HG03108 (cell line): ENCODE measurements around the gene ZBTB16.

Source experiments
- ATAC-seq: cut with Tn5 transposase; IDR thresholded peaks from one replicate; pipeline ENCODE4 v1.9.1; 2021; ENCODE audit warnings: moderate library complexity; ENCODE audit not compliant: unreplicated experiment

ZBTB16 gene

DNA sequence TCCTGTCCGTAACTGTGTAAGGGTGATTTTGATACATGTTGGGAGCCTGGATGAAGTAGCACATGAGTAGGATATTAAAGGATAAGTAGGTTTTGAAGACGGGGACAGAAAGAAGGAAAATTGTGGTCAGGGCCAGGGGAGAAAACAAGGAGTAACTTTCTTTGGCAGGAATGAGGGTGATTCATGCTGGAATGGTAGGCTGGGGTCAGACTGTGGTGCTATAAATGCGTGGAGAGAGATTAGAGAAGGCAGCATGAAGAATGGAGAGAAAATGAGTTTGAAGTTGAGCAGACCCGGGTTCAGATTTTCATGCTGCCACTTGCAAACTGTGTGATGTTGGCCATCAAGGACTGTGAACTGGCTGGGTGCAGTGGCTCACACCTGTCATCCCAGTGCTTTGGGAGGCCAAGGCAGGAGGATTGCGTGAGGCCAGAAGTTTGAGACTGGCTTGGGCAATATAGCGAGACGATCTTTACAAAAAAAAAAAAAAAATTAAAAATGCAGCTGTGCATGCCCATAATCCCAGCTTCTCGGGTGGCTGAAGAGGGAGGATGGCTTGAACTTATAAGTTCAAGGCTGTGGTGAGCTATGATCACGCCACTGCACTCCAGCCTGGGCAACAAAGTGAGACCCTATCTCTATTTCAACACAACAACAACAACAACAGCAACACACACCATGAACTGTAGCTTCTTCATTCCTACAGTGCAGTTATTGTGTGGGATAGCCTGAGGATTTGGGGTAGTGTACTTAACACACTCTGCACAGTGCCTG lies 22.3 kb downstream of the ZBTB16 start:
- ATAC-seq, result no peak

- ATAC-seq, result no peak
Measured at GRCh38 chr11:114082415-114082748, 22.9 kb downstream of the ZBTB16 start.

DNA sequence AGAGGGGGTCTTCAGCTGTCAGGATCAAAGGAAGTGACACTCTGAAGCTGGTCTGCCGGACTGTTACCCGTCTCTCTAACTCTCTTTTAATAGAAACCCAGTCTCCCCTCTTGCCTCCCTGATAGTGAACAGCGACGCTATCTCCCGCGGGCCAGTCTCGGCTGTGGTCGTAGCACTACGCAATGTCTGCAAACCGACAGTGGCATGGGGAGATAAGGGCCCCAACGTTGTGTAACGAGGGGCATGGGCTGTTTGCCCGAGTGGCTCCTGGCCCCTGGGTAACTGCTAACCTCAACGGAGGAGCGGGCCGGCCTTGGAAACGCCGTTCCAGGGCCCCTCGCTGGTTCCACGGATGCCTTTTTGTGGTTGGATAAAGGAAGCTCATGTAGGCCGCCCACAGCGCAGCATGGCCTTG lies 23.3 kb downstream of the ZBTB16 start:
- ATAC-seq, result no peak

DNA sequence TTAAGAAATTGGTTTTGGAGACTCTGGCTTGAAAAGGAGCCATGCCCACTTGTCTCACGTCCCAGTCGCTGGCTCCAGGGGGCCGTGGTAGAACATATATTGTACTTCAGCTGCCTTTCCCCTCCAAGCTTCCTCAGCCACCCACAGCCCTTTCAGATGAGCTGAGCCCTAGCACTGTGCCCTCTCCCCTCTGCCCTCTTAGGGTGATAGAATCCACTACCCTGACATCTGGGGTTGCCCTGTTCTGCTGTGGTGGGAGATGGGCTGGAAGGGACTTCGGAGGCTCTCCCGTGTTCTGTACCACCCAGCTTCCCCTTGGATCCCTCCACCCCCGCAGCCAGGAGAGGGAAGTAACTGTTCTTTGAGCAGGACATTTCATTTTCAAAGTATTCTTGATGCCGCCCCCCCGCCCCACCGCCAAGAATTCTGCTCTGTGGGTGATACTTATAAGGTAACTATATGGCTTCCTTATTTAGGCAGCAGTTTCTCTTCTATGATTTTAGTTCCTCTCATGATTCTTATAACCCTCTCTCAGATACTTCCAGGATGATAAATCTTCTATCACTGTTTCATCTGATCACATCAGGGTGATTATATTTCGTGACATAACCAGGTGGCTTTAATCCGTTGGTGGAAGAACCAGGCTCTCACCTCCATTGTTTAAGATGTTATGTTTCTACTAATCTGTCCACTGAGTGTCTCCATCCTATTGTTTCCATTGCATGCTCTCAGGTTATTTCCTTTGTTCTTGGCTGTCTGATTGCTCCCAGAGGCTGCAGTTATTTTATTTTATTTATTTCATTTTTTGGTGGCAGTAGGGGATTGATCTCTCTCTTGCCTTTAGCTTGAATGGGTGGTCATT lies 24.1 kb downstream of the ZBTB16 start:
- no peak for ATAC-seq

DNA sequence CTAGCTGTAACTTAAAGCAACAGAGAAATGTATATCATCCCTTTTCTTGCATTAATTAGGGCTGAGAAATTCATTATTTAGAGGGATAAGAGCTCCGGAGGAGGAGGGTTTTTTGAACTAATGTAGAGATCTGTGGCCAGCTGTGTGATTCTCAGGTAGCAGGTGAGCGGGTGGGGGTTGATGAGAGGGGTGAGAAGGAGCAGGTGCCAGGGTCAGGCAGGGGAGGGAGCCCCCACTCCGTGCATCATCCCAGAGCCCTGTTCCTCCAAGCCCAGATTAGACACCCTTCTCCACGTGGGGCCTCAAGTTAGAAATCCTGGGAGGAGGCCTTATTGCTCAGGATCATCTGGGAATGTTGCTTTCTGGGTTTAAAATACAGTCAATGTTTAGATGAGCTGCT lies 24.9 kb downstream of the ZBTB16 start:
- ATAC-seq, result no peak

DNA sequence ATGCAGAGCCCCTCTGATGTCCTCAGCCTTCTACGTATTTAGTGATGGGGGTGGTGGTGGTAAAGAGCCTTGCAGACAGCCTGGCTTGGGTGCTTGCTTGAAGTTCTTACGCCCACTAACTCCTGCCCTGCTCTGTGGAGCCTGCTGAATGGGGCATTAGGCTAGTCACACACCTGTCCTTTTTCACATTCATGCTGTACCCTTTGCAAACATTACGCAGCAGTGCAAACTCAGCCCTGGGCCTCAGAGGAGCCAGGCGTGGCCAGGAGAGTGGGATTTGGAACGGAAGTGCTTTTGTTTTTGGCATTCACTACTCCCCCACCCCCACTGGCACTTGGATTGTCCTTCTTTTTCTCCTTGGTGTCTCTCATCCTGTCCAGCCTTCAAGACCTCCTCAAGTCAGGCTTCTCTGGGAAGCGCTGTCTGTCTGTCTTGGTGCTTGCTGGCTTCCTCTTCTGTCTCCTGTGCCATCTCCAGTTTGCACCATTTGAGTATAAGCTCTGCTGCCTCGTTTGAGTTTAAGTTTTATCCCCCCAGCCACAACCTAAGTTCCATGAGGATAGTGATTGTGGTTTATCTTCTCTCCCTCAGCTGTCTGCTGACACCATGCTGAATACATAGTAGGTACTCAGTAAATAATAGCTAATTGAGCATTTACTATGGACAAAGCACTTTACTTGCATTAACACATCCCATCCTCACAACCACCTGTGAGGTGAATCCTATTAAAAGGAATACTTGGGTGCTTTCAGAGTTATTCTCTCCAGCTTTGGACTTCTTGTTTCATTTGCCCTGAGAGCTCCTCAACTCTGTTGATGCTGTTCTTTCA lies 26.7 kb downstream of the ZBTB16 start:
- ATAC-seq, result no peak

GRCh38 chr11:114087025-114087424 lies 27.5 kb downstream of the ZBTB16 start:
- ATAC-seq, result no peak

GRCh38 chr11:114088216-114088615 lies 28.7 kb downstream of the ZBTB16 start:
- ATAC-seq, result no peak

- ATAC-seq, result no peak
Measured at GRCh38 chr11:114088836-114089235, 29.3 kb downstream of the ZBTB16 start.

- ATAC-seq, result no peak
Measured at GRCh38 chr11:114089748-114090147, 30.2 kb downstream of the ZBTB16 start.

DNA sequence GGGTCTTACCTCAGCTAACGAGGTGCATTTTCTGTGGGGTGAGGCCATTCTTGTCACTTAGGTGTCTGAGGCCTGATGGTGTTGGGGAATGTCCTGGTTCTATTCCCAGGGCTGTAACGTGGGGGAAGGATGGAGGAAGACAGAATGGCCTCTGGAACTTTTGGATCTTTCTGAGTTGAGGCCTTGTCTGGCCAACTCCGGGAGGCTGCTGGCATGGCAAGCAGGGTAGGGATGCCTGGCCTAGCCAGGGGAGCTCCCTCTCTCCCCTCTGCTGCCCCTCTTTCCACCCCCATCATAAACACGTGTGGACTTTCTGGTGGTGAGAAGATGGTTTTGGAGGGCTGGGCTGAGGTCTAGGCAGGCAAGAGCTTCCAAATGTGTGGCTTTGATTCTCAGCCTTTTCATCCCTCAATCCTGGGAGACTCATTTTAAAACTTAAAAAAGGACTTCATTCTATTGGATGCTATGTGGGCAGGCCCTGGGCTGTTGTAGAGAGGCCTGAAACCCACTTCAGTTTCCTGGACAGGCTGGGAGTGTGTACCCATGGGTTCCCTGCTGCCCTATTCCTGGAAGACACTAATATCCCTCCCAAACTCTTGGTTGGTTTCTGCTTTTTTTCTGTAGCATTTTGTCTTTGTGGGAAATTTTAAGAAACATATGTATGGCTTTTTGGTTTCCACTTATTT lies 30.9 kb downstream of the ZBTB16 start:
- no peak for ATAC-seq

GRCh38 chr11:114090976-114091375 lies 31.5 kb downstream of the ZBTB16 start:
- ATAC-seq, result no peak

- no peak for ATAC-seq
Measured at GRCh38 chr11:114091516-114092397, 32.2 kb downstream of the ZBTB16 start.

GRCh38 chr11:114092478-114092877 lies 33.0 kb downstream of the ZBTB16 start:
- no peak for ATAC-seq

GRCh38 chr11:114092953-114093352 lies 33.4 kb downstream of the ZBTB16 start:
- ATAC-seq, result no peak

DNA sequence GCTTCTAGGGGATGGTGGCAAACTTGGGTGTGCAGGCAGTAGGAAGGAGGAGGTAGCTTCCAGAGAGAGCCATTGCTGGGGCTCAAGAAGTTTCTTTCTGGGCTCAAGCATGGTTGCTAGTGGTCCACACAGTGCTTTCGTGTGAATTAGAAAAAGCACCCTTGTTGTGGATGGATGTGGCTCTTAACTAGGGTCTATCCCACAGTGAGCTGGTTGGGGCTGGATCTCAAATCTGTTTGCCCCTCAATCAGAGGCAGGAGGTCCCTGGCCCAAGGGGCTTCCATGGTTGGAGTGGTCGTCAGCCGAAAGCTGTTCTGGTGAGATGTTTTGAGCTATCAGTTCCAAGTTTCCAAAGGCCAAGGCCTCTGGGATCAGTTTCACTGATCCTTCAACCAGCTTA lies 35.0 kb downstream of the ZBTB16 start:
- no peak for ATAC-seq

- ATAC-seq, result no peak
Measured at GRCh38 chr11:114095899-114096298, 36.4 kb downstream of the ZBTB16 start.

- ATAC-seq, result no peak
Measured at GRCh38 chr11:114097832-114098231, 38.3 kb downstream of the ZBTB16 start.

DNA sequence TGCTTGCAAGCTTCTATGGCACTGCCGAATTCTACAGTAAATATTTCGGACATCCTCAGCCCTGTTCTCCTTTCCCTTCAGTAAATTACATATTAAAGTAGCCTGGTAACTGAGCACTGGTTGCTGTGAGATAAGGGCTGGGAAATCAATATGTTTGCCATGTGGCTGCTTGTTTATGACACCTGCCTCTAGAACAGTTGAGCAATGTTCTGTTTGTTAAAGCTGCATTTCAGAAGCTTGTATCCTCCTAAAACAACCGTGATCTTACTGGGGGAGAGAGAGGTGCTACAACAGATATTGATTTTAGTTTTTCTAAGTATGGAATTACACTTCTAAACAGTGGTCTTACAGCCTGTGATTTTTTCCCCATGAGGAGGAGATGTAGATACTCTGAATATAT lies 39.4 kb downstream of the ZBTB16 start:
- no peak for ATAC-seq
